ENCODE data around the gene CEMIP. TPM values are rescaled to one million over a fixed set of nuclear protein-coding genes. Genes with fewer than 3 reads are reported as not detected.

Gene CEMIP
- total RNA-seq, 1 donor from 2014 or later, result 0.52 TPM

- Histone ChIP-seq H3K27me3 (ENCODE audit: control insufficient read depth in 3 of 3, insufficient read depth in 3 of 3, low read length in 3 of 3) (peaks cover 0 to 6% (median 3%) of the 10 kb centered on the region in 3 donors), H3K27ac (ENCODE audit: low read depth, low read length) (no peak overlapping the region), H3K9ac (ENCODE audit: low read depth in 1 of 3, low read length in 3 of 3) (no peak overlapping the region), H3K9me3 (ENCODE audit: control insufficient read depth in 3 of 3, low read length in 3 of 3) (no peaks in the 10 kb centered on the region), H3K4me1 (ENCODE audit: control insufficient read depth in 3 of 3, insufficient read depth in 3 of 3, low read length in 3 of 3) (peaks cover 0 to 5% (median 3%) of the 10 kb centered on the region in 3 donors), H3K4me3 (ENCODE audit: low read length in 3 of 3) (no peak overlapping the region), H3K36me3 (ENCODE audit: control insufficient read depth in 3 of 3, insufficient read depth in 3 of 3, low read length in 3 of 3) (no peaks in the 10 kb centered on the region)
Observed at GRCh38 chr15:80825361-80826030, 46.3 kb downstream of the CEMIP start.

- Histone ChIP-seq H3K9me3 (ENCODE audit: control insufficient read depth in 3 of 3, low read length in 3 of 3) (no peaks in the 10 kb centered on the region), H3K27ac (ENCODE audit: low read depth, low read length) (no peak overlapping the region), H3K36me3 (ENCODE audit: control insufficient read depth in 3 of 3, insufficient read depth in 3 of 3, low read length in 3 of 3) (no peaks in the 10 kb centered on the region), H3K4me3 (ENCODE audit: low read length in 3 of 3) (no peak overlapping the region), H3K27me3 (ENCODE audit: control insufficient read depth in 3 of 3, insufficient read depth in 3 of 3, low read length in 3 of 3) (peaks cover 0 to 3% (median 3%) of the 10 kb centered on the region in 3 donors), H3K9ac (ENCODE audit: low read depth in 1 of 3, low read length in 3 of 3) (no peak overlapping the region), H3K4me1 (ENCODE audit: control insufficient read depth in 3 of 3, insufficient read depth in 3 of 3, low read length in 3 of 3) (peaks cover 5 to 6% (median 5%) of the 10 kb centered on the region in 3 donors)
Observed at GRCh38 chr15:80828796-80829195, 49.6 kb downstream of the CEMIP start.

GRCh38 chr15:80830677-80831076 is 51.5 kb downstream of the CEMIP start:
- H3K9me3 ChIP-seq (ENCODE audit: control insufficient read depth in 3 of 3, low read length in 3 of 3), result no peaks in the 10 kb centered on the region
- no peak overlapping the region for H3K4me3 ChIP-seq (ENCODE audit: low read length in 3 of 3)
- peaks cover 0 to 3% (median 0%) of the 10 kb centered on the region in 3 donors for H3K27me3 ChIP-seq (ENCODE audit: control insufficient read depth in 3 of 3, insufficient read depth in 3 of 3, low read length in 3 of 3)
- H3K27ac ChIP-seq (ENCODE audit: low read depth, low read length), result no peak overlapping the region
- peaks cover 0 to 6% (median 3%) of the 10 kb centered on the region in 3 donors for H3K4me1 ChIP-seq (ENCODE audit: control insufficient read depth in 3 of 3, insufficient read depth in 3 of 3, low read length in 3 of 3)
- no peaks in the 10 kb centered on the region for H3K36me3 ChIP-seq (ENCODE audit: control insufficient read depth in 3 of 3, insufficient read depth in 3 of 3, low read length in 3 of 3)
- H3K9ac ChIP-seq (ENCODE audit: low read depth in 1 of 3, low read length in 3 of 3), result no peak overlapping the region

GRCh38 chr15:80831192-80831591 is 52.0 kb downstream of the CEMIP start:
- peaks cover 0 to 6% (median 2%) of the 10 kb centered on the region in 3 donors for H3K4me1 ChIP-seq (ENCODE audit: control insufficient read depth in 3 of 3, insufficient read depth in 3 of 3, low read length in 3 of 3)
- H3K27me3 ChIP-seq (ENCODE audit: control insufficient read depth in 3 of 3, insufficient read depth in 3 of 3, low read length in 3 of 3), result peaks cover 0 to 3% (median 0%) of the 10 kb centered on the region in 3 donors
- no peaks in the 10 kb centered on the region for H3K36me3 ChIP-seq (ENCODE audit: control insufficient read depth in 3 of 3, insufficient read depth in 3 of 3, low read length in 3 of 3)
- no peak overlapping the region for H3K27ac ChIP-seq (ENCODE audit: low read depth, low read length)
- H3K9ac ChIP-seq (ENCODE audit: low read depth in 1 of 3, low read length in 3 of 3), result no peak overlapping the region
- H3K9me3 ChIP-seq (ENCODE audit: control insufficient read depth in 3 of 3, low read length in 3 of 3), result no peaks in the 10 kb centered on the region
- H3K4me3 ChIP-seq (ENCODE audit: low read length in 3 of 3), result no peak overlapping the region

GRCh38 chr15:80831606-80832224 is 52.5 kb downstream of the CEMIP start:
- H3K36me3 ChIP-seq (ENCODE audit: control insufficient read depth in 3 of 3, insufficient read depth in 3 of 3, low read length in 3 of 3), result no peaks in the 10 kb centered on the region
- H3K4me3 ChIP-seq (ENCODE audit: low read length in 3 of 3), result no peak overlapping the region
- H3K9ac ChIP-seq (ENCODE audit: low read depth in 1 of 3, low read length in 3 of 3), result no peak overlapping the region
- peaks cover 0 to 4% (median 1%) of the 10 kb centered on the region in 3 donors for H3K27me3 ChIP-seq (ENCODE audit: control insufficient read depth in 3 of 3, insufficient read depth in 3 of 3, low read length in 3 of 3)
- no peak overlapping the region for H3K27ac ChIP-seq (ENCODE audit: low read depth, low read length)
- H3K9me3 ChIP-seq (ENCODE audit: control insufficient read depth in 3 of 3, low read length in 3 of 3), result no peaks in the 10 kb centered on the region
- peaks cover 0 to 6% (median 2%) of the 10 kb centered on the region in 3 donors for H3K4me1 ChIP-seq (ENCODE audit: control insufficient read depth in 3 of 3, insufficient read depth in 3 of 3, low read length in 3 of 3)

- Histone ChIP-seq H3K36me3 (ENCODE audit: control insufficient read depth in 3 of 3, insufficient read depth in 3 of 3, low read length in 3 of 3) (no peaks in the 10 kb centered on the region), H3K27me3 (ENCODE audit: control insufficient read depth in 3 of 3, insufficient read depth in 3 of 3, low read length in 3 of 3) (peaks cover under 1 to 9% (median 5%) of the 10 kb centered on the region in 3 donors), H3K4me1 (ENCODE audit: control insufficient read depth in 3 of 3, insufficient read depth in 3 of 3, low read length in 3 of 3) (peaks cover 0 to 6% (median 2%) of the 10 kb centered on the region in 3 donors), H3K9ac (ENCODE audit: low read depth in 1 of 3, low read length in 3 of 3) (no peak overlapping the region), H3K4me3 (ENCODE audit: low read length in 3 of 3) (no peak overlapping the region), H3K9me3 (ENCODE audit: control insufficient read depth in 3 of 3, low read length in 3 of 3) (no peaks in the 10 kb centered on the region), H3K27ac (ENCODE audit: low read depth, low read length) (no peak overlapping the region)
Observed at GRCh38 chr15:80832686-80833085, 53.5 kb downstream of the CEMIP start.

GRCh38 chr15:80834402-80834801 is 55.2 kb downstream of the CEMIP start:
- Histone ChIP-seq H3K9ac (ENCODE audit: low read depth in 1 of 3, low read length in 3 of 3) (no peak overlapping the region), H3K27me3 (ENCODE audit: control insufficient read depth in 3 of 3, insufficient read depth in 3 of 3, low read length in 3 of 3) (peaks cover 2 to 20% (median 17%) of the 10 kb centered on the region in 3 donors), H3K4me3 (ENCODE audit: low read length in 3 of 3) (no peak overlapping the region), H3K27ac (ENCODE audit: low read depth, low read length) (no peak overlapping the region), H3K9me3 (ENCODE audit: control insufficient read depth in 3 of 3, low read length in 3 of 3) (no peaks in the 10 kb centered on the region), H3K4me1 (ENCODE audit: control insufficient read depth in 3 of 3, insufficient read depth in 3 of 3, low read length in 3 of 3) (peaks cover 0 to 6% (median 2%) of the 10 kb centered on the region in 3 donors), H3K36me3 (ENCODE audit: control insufficient read depth in 3 of 3, insufficient read depth in 3 of 3, low read length in 3 of 3) (no peaks in the 10 kb centered on the region)

GRCh38 chr15:80834906-80835305 is 55.7 kb downstream of the CEMIP start:
- peaks cover 2 to 20% (median 17%) of the 10 kb centered on the region in 3 donors for H3K27me3 ChIP-seq (ENCODE audit: control insufficient read depth in 3 of 3, insufficient read depth in 3 of 3, low read length in 3 of 3)
- no peaks in the 10 kb centered on the region for H3K36me3 ChIP-seq (ENCODE audit: control insufficient read depth in 3 of 3, insufficient read depth in 3 of 3, low read length in 3 of 3)
- H3K9ac ChIP-seq (ENCODE audit: low read depth in 1 of 3, low read length in 3 of 3), result no peak overlapping the region
- H3K9me3 ChIP-seq (ENCODE audit: control insufficient read depth in 3 of 3, low read length in 3 of 3), result no peaks in the 10 kb centered on the region
- H3K4me3 ChIP-seq (ENCODE audit: low read length in 3 of 3), result no peak overlapping the region
- H3K4me1 ChIP-seq (ENCODE audit: control insufficient read depth in 3 of 3, insufficient read depth in 3 of 3, low read length in 3 of 3), result peaks cover 0 to 6% (median 2%) of the 10 kb centered on the region in 3 donors
- no peak overlapping the region for H3K27ac ChIP-seq (ENCODE audit: low read depth, low read length)

GRCh38 chr15:80835336-80835735 is 56.2 kb downstream of the CEMIP start:
- Histone ChIP-seq H3K4me1 (ENCODE audit: control insufficient read depth in 3 of 3, insufficient read depth in 3 of 3, low read length in 3 of 3) (peaks cover 0 to 6% (median 2%) of the 10 kb centered on the region in 3 donors), H3K27me3 (ENCODE audit: control insufficient read depth in 3 of 3, insufficient read depth in 3 of 3, low read length in 3 of 3) (peaks cover 2 to 23% (median 17%) of the 10 kb centered on the region in 3 donors), H3K27ac (ENCODE audit: low read depth, low read length) (no peak overlapping the region), H3K4me3 (ENCODE audit: low read length in 3 of 3) (no peak overlapping the region), H3K36me3 (ENCODE audit: control insufficient read depth in 3 of 3, insufficient read depth in 3 of 3, low read length in 3 of 3) (no peaks in the 10 kb centered on the region), H3K9ac (ENCODE audit: low read depth in 1 of 3, low read length in 3 of 3) (no peak overlapping the region), H3K9me3 (ENCODE audit: control insufficient read depth in 3 of 3, low read length in 3 of 3) (no peaks in the 10 kb centered on the region)

- Histone ChIP-seq H3K36me3 (ENCODE audit: control insufficient read depth in 3 of 3, insufficient read depth in 3 of 3, low read length in 3 of 3) (no peaks in the 10 kb centered on the region), H3K27me3 (ENCODE audit: control insufficient read depth in 3 of 3, insufficient read depth in 3 of 3, low read length in 3 of 3) (peaks cover 2 to 32% (median 20%) of the 10 kb centered on the region in 3 donors), H3K4me3 (ENCODE audit: low read length in 3 of 3) (no peak overlapping the region), H3K9me3 (ENCODE audit: control insufficient read depth in 3 of 3, low read length in 3 of 3) (no peaks in the 10 kb centered on the region), H3K27ac (ENCODE audit: low read depth, low read length) (no peak overlapping the region), H3K4me1 (ENCODE audit: control insufficient read depth in 3 of 3, insufficient read depth in 3 of 3, low read length in 3 of 3) (peaks cover 0 to 5% (median 2%) of the 10 kb centered on the region in 3 donors), H3K9ac (ENCODE audit: low read depth in 1 of 3, low read length in 3 of 3) (no peak overlapping the region)
Observed at GRCh38 chr15:80836223-80836622, 57.1 kb downstream of the CEMIP start.
